Thyroid gland (tissue), 4 donors: Measurements from ENCODE around the gene PPP1R17.

ENCODE experiments used
- CTCF ChIP-seq, 6 experiments: fragments of 200-600 bp in 3 of 6; fragments of 450-650 bp in 3 of 6; sonication (generic) in 3 of 6; IDR thresholded peaks; one replicate each; pipeline ENCODE4 v1.5.1; 2016 to 2019; ENCODE audit warnings: antibody characterized with exemption in 6 of 6, mild to moderate bottlenecking in 2 of 6, inconsistent platforms in 1 of 6, moderate library complexity in 1 of 6
- POLR2A ChIP-seq, 2 donors: fragments of 450-650 bp; IDR thresholded peaks; one replicate each; pipeline ENCODE4 v1.6.1; 2017; ENCODE audit warnings: antibody characterized with exemption in 2 of 2, mild to moderate bottlenecking in 2 of 2, moderate library complexity in 1 of 2

GRCh38 chr7:31647511-31647910 is 39.5 kb upstream of the PPP1R17 start:
- TF ChIP-seq CTCF (IDR thresholded peaks at IDR 0.05) (no peak), POLR2A (IDR thresholded peaks at IDR 0.05) (no peak)
